PC-9 (cell line): Measurements from ENCODE around the gene RNF121. TPM values are rescaled to one million over a fixed set of nuclear protein-coding genes. Genes with fewer than 3 reads are reported as not detected.

Experiments used
- BruUV-seq: library from RNA; stranded (reverse); fragments of 400-500 nt; replicated peaks from 2 replicates; lab custom pipeline; 2021; lab: Mats Ljungman, UMichigan
- CTCF ChIA-PET: fragments of 300-600 bp; sonication (Branson Sonifier 250); formaldehyde crosslinking; loops from one replicate; lab custom pipeline; 2022; ENCODE audit warnings: antibody characterized with exemption; lab: Charles Lee
- POLR2A ChIA-PET: fragments of 300-600 bp; sonication (Branson Sonifier 250); formaldehyde crosslinking; loops from one replicate; lab custom pipeline; 2022; ENCODE audit warnings: antibody characterized with exemption; ENCODE audit not compliant: unreplicated experiment; lab: Charles Lee
- DNase-seq, 2 experiments: peaks; one replicate each; pipeline versions ENCODE4 v3.0.0 to v3.0.0-alpha.2; 2015 to 2022; ENCODE audit warnings: mixed read lengths in 1 of 2
- H2AFZ ChIP-seq: fragments of 200-600 bp; sonication (generic); 2 replicates; pipeline ENCODE4 v1.8.1; 2017; ENCODE audit warnings: antibody characterized with exemption
- H3F3A ChIP-seq: fragments of 200-600 bp; sonication (generic); 2 replicates; pipeline ENCODE4 v1.8.1; 2017; ENCODE audit warnings: antibody characterized with exemption, mild to moderate bottlenecking, low read depth; ENCODE audit not compliant: insufficient read depth
- H3K27ac ChIP-seq: fragments of 200-600 bp; sonication (generic); 2 replicates; pipeline ENCODE4 v1.6.1; 2016; ENCODE audit warnings: mixed run types
- H3K27me3 ChIP-seq: fragments of 200-600 bp; sonication (generic); 2 replicates; pipeline ENCODE4 v1.6.1; 2016; ENCODE audit warnings: low read depth, mixed run types; ENCODE audit not compliant: insufficient read depth
- H3K36me3 ChIP-seq: fragments of 200-600 bp; sonication (generic); 2 replicates; pipeline ENCODE4 v1.6.1; 2016; ENCODE audit warnings: low read depth, mixed run types
- H3K4me1 ChIP-seq: fragments of 200-600 bp; sonication (generic); replicated peaks from 2 replicates; pipeline ENCODE4 v1.6.1; 2016; ENCODE audit warnings: mixed run types; ENCODE audit not compliant: insufficient read depth
- H3K4me2 ChIP-seq: fragments of 200-600 bp; sonication (generic); 2 replicates; pipeline ENCODE4 v1.6.1; 2017; ENCODE audit warnings: mixed run types
- H3K4me3 ChIP-seq: fragments of 200-600 bp; sonication (generic); 2 replicates; pipeline ENCODE4 v1.6.1; 2016; ENCODE audit warnings: mixed run types
- H3K79me2 ChIP-seq: fragments of 200-600 bp; sonication (generic); 2 replicates; pipeline ENCODE4 v1.6.1; 2017; ENCODE audit warnings: low read depth, mixed run types
- H3K9me2 ChIP-seq: fragments of 200-600 bp; sonication (generic); 2 replicates; pipeline ENCODE4 v1.8.1; 2017; ENCODE audit warnings: mild to moderate bottlenecking; ENCODE audit not compliant: insufficient read depth
- H3K9me3 ChIP-seq: fragments of 200-600 bp; sonication (generic); 2 replicates; pipeline ENCODE4 v1.8.1; 2016; ENCODE audit warnings: low read depth; ENCODE audit not compliant: insufficient read depth
- H4K20me1 ChIP-seq: fragments of 200-600 bp; sonication (generic); 2 replicates; pipeline ENCODE4 v1.8.1; 2017; ENCODE audit not compliant: insufficient read depth
- CTCF ChIP-seq: fragments of 200-600 bp; sonication (generic); conservative IDR thresholded peaks from 2 replicates; pipeline ENCODE4 v1.6.1; 2017; ENCODE audit warnings: mixed run types, antibody characterized with exemption, mild to moderate bottlenecking, moderate library complexity
- EZH2 ChIP-seq: fragments of 200-600 bp; sonication (generic); IDR thresholded peaks from 2 replicates; pipeline ENCODE4 v1.8.0; 2017; ENCODE audit warnings: antibody characterized with exemption, low read depth
- intact Hi-C: fragments of 100-400 bp; cut with micrococcal nuclease; formaldehyde crosslinking; loops from one replicate; pipeline ENCODE4 v1.10.0; 2022; ENCODE audit not compliant: unreplicated experiment
- total RNA-seq: library from RNA; stranded (reverse); gene quantifications from 2 replicates; pipeline ENCODE4 v1.2.3, GENCODE V29; 2021

The RNF121 gene
- total RNA-seq, 1 experiment from 2014 or later = 41.2 TPM

- no peak overlapping the region for H3K4me2 ChIP-seq
- POLR2A ChIA-PET = interaction anchor here (0.6 kb wide), 1 partner anchor 24 kb away, joined by 3 read pairs; no protein-coding TSS in a partner anchor
- no peaks in the 10 kb centered on the region for H3K9me2 ChIP-seq
- intact Hi-C loops = no loop called here
- H3F3A ChIP-seq = peaks cover 15% of the 10 kb centered on the region; the same call in 1 of the 2 replicates
- H3K4me3 ChIP-seq = no peak overlapping the region
- no peaks in the 10 kb centered on the region for H3K79me2 ChIP-seq
- no peak overlapping the region for H2AFZ ChIP-seq
- H3K4me1 ChIP-seq = no peaks in the 10 kb centered on the region
- CTCF ChIA-PET = no interaction called here
- no TSS peak for BruUV-seq
- no peak overlapping the region for H3K27ac ChIP-seq
- H4K20me1 ChIP-seq = 0 out of 2 replicates have a peak, but pooled peaks cover 3% of the 10 kb centered on the region
- TF ChIP-seq CTCF (no peak), EZH2 (no peak)
- H3K9me3 ChIP-seq = no peaks in the 10 kb centered on the region
- 0 out of 2 replicates have a peak, but pooled peaks cover 4% of the 10 kb centered on the region for H3K36me3 ChIP-seq
- DNase-seq = no peak
- H3K27me3 ChIP-seq = no peaks in the 10 kb centered on the region
Measured at GRCh38 chr11:71998061-71998460, 69.2 kb downstream of the RNF121 start.

- Histone ChIP-seq H3F3A (peaks cover 22% of the 10 kb centered on the region; the same call in 1 of the 2 replicates), H3K27ac (no peak within 1 kb of the TSS), H3K4me3 (no peak within 1 kb of the TSS), H3K4me2 (no peak within 1 kb of the TSS), H3K9me2 (no peaks in the 10 kb centered on the region), H3K9me3 (no peaks in the 10 kb centered on the region), H3K4me1 (no peaks in the 10 kb centered on the region), H4K20me1 (peaks cover 3% of the 10 kb centered on the region; the same call in 1 of the 2 replicates), H3K79me2 (no peaks in the 10 kb centered on the region), H2AFZ (no peak within 1 kb of the TSS), H3K36me3 (0 out of 2 replicates have a peak, but pooled peaks cover 11% of the 10 kb centered on the region), H3K27me3 (no peaks in the 10 kb centered on the region)
- intact Hi-C loops = no loop called here
- no TSS peak for BruUV-seq
- TF ChIP-seq EZH2 = no peak
- no peak for TF ChIP-seq CTCF
- ChIA-PET CTCF (no interaction called here), POLR2A (no interaction called here)
- DNase-seq = no peak
Measured at GRCh38 chr11:71998649-71999310, 69.9 kb downstream of the RNF121 start, which contains the start of gene IL18BP. TSS of gene IL18BP (plus strand) at chr11:71998909. CDS start at chr11:71999985, 1,076 bp downstream.

GRCh38 chr11:71999362-71999761 is 70.5 kb downstream of the RNF121 start:
- H3K4me3 ChIP-seq = no peak overlapping the region
- no peaks in the 10 kb centered on the region for H3K9me2 ChIP-seq
- CTCF ChIA-PET = no interaction called here

More at GRCh38 chr11:71999362-71999761, 70.5 kb downstream of the RNF121 start:
- H3K4me2 ChIP-seq = no peak overlapping the region
- H4K20me1 ChIP-seq = peaks cover 3% of the 10 kb centered on the region; the same call in 1 of the 2 replicates
- H3K27me3 ChIP-seq = no peaks in the 10 kb centered on the region
- no peaks in the 10 kb centered on the region for H3K79me2 ChIP-seq
- 0 out of 2 replicates have a peak, but pooled peaks cover 11% of the 10 kb centered on the region for H3K36me3 ChIP-seq
- no TSS peak for BruUV-seq
- POLR2A ChIA-PET = no interaction called here
- no peak overlapping the region for H3K27ac ChIP-seq
- peaks cover 23% of the 10 kb centered on the region; the same call in 1 of the 2 replicates for H3F3A ChIP-seq
- H3K9me3 ChIP-seq = no peaks in the 10 kb centered on the region
- intact Hi-C loops = no loop called here
- H2AFZ ChIP-seq = no peak overlapping the region
- DNase-seq = no peak
- no peaks in the 10 kb centered on the region for H3K4me1 ChIP-seq
- no peak for TF ChIP-seq CTCF
- no peak for TF ChIP-seq EZH2
